HUES64 (cell line): ENCODE measurements around the gene AKR1C8.
"Not testable (repeated sequence)": the region's sequence is repeated elsewhere in the genome, so short reads cannot be mapped to it uniquely, and the experiment has no call there.

Experiments used
- H3K27ac ChIP-seq: 2 replicates; pipeline ENCODE4 v1.7.0; 2013; ENCODE audit warnings: low read depth, low read length, inconsistent platforms
- H3K27me3 ChIP-seq: 2 replicates; pipeline ENCODE4 v1.6.1; 2013; ENCODE audit warnings: mild to moderate bottlenecking, low read length; ENCODE audit not compliant: insufficient read depth
- H3K36me3 ChIP-seq: 2 replicates; pipeline ENCODE4 v1.6.1; 2013; ENCODE audit warnings: mild to moderate bottlenecking, low read length; ENCODE audit not compliant: insufficient read depth
- H3K4me1 ChIP-seq: 2 replicates; pipeline ENCODE4 v1.6.1; 2013; ENCODE audit warnings: mild to moderate bottlenecking, low read length, moderate library complexity; ENCODE audit not compliant: insufficient read depth
- H3K4me3 ChIP-seq: 2 replicates; pipeline ENCODE4 v1.5.1; 2013; ENCODE audit warnings: mild to moderate bottlenecking, low read length, moderate library complexity
- H3K9ac ChIP-seq: 2 replicates; pipeline ENCODE4 v1.6.1; 2013; ENCODE audit warnings: mild to moderate bottlenecking, low read depth, low read length
- H3K9me3 ChIP-seq: 2 replicates; pipeline ENCODE4 v1.6.1; 2013; ENCODE audit warnings: low read depth, low read length; ENCODE audit not compliant: insufficient read depth
- WGBS: fragments of 150-250, 120-280 bp; methylation state at CpG from one replicate; pipeline ENCODE4 v1.1.7; 2013; ENCODE audit warnings: missing lambda C conversion rate; 5-methylcytosine and 5-hydroxymethylcytosine counted together

AKR1C8 gene

GRCh38 chr10:5199398-5199797 is 14.4 kb upstream of the AKR1C8 start:
- Histone ChIP-seq H3K9ac (no peak overlapping the region), H3K27ac (no peak overlapping the region), H3K4me3 (no peak overlapping the region), H3K9me3 (no peaks in the 10 kb centered on the region; the same call in 1 of the 2 replicates), H3K27me3 (no peaks in the 10 kb centered on the region), H3K4me1 (0 out of 2 replicates have a peak, but pooled peaks cover 4% of the 10 kb centered on the region), H3K36me3 (no peaks in the 10 kb centered on the region)
- WGBS: 86% methylated on average over 8 of the region's 8 CpGs

- 98% methylated on average over 2 of the region's 3 CpGs for WGBS
- Histone ChIP-seq H3K4me3 (no peak overlapping the region), H3K9me3 (no peaks in the 10 kb centered on the region; the same call in 1 of the 2 replicates), H3K4me1 (0 out of 2 replicates have a peak, but pooled peaks cover 4% of the 10 kb centered on the region), H3K9ac (no peak overlapping the region), H3K36me3 (no peaks in the 10 kb centered on the region), H3K27me3 (no peaks in the 10 kb centered on the region), H3K27ac (no peak overlapping the region)
These were observed 13.4 kb upstream of the AKR1C8 start for GRCh38 chr10:5198386-5198785.

GRCh38 chr10:5196702-5197113 is 11.8 kb upstream of the AKR1C8 start, which contains the start of gene AKR1C4:
TSS of gene AKR1C4 (plus strand) at chr10:5196837. CDS start at chr10:5196868, 31 bp downstream.
- 90% methylated on average over 4 of the region's 4 CpGs for WGBS
- Histone ChIP-seq H3K36me3 (no peaks in the 10 kb centered on the region), H3K9me3 (no peaks in the 10 kb centered on the region; the same call in 1 of the 2 replicates), H3K27me3 (no peaks in the 10 kb centered on the region), H3K4me1 (0 out of 2 replicates have a peak, but pooled peaks cover 4% of the 10 kb centered on the region), H3K9ac (no peak within 1 kb of the TSS), H3K4me3 (no peak within 1 kb of the TSS), H3K27ac (no peak within 1 kb of the TSS)

GRCh38 chr10:5195727-5196374 is 10.9 kb upstream of the AKR1C8 start:
- no peaks in the 10 kb centered on the region for H3K9me3 ChIP-seq
- H3K4me3 ChIP-seq: no peak overlapping the region
- H3K4me1 ChIP-seq: 0 out of 2 replicates have a peak, but pooled peaks cover 4% of the 10 kb centered on the region
- no peaks in the 10 kb centered on the region for H3K36me3 ChIP-seq
- 85% methylated on average over 5 of the region's 6 CpGs for WGBS
- no peak overlapping the region for H3K27ac ChIP-seq
- no peak overlapping the region for H3K9ac ChIP-seq
- H3K27me3 ChIP-seq: no peaks in the 10 kb centered on the region

GRCh38 chr10:5194431-5194830 is 9.5 kb upstream of the AKR1C8 start:
- Histone ChIP-seq H3K36me3 (no peaks in the 10 kb centered on the region), H3K4me3 (no peak overlapping the region), H3K27ac (no peak overlapping the region), H3K27me3 (no peaks in the 10 kb centered on the region), H3K9me3 (no peaks in the 10 kb centered on the region), H3K9ac (no peak overlapping the region), H3K4me1 (0 out of 2 replicates have a peak, but pooled peaks cover 4% of the 10 kb centered on the region)
- 100% methylated on average over 1 of the region's 3 CpGs for WGBS

- no peak overlapping the region for H3K9ac ChIP-seq
- no peaks in the 10 kb centered on the region for H3K4me1 ChIP-seq
- H3K9me3 ChIP-seq: no peaks in the 10 kb centered on the region
- 63% methylated on average over 2 of the region's 2 CpGs for WGBS
- H3K4me3 ChIP-seq: no peak overlapping the region
- no peaks in the 10 kb centered on the region for H3K36me3 ChIP-seq
- H3K27ac ChIP-seq: no peak overlapping the region
- H3K27me3 ChIP-seq: no peaks in the 10 kb centered on the region
These were observed 3.4 kb upstream of the AKR1C8 start for GRCh38 chr10:5188358-5188757.

GRCh38 chr10:5187867-5188266 is 2.9 kb upstream of the AKR1C8 start:
- Histone ChIP-seq H3K9ac (no peak overlapping the region), H3K4me3 (no peak overlapping the region), H3K9me3 (no peaks in the 10 kb centered on the region), H3K27ac (no peak overlapping the region), H3K27me3 (no peaks in the 10 kb centered on the region), H3K4me1 (no peaks in the 10 kb centered on the region), H3K36me3 (no peaks in the 10 kb centered on the region)
- WGBS: 100% methylated on average over 5 of the region's 5 CpGs

- Histone ChIP-seq H3K9ac (no peak overlapping the region), H3K27ac (no peak overlapping the region), H3K9me3 (peaks cover 16% of the 10 kb centered on the region; the same call in 1 of the 2 replicates), H3K4me3 (no peak overlapping the region), H3K36me3 (no peaks in the 10 kb centered on the region), H3K4me1 (no peaks in the 10 kb centered on the region), H3K27me3 (no peaks in the 10 kb centered on the region)
- WGBS: 92% methylated on average over 2 of the region's 2 CpGs
These were observed 1.0 kb downstream of the AKR1C8 start for GRCh38 chr10:5183923-5184322.

GRCh38 chr10:5180503-5180902 is 4.4 kb downstream of the AKR1C8 start:
- not testable (repeated sequence) for H3K4me3 ChIP-seq, H3K9ac ChIP-seq, H3K27me3 ChIP-seq, H3K36me3 ChIP-seq, H3K4me1 ChIP-seq, H3K27ac ChIP-seq
- 83% methylated on average over 12 of the region's 12 CpGs for WGBS
- peaks cover 16% of the 10 kb centered on the region; the same call in 1 of the 2 replicates for H3K9me3 ChIP-seq

- not testable (repeated sequence) for H3K4me1 ChIP-seq, H3K9ac ChIP-seq, H3K9me3 ChIP-seq, H3K4me3 ChIP-seq, H3K36me3 ChIP-seq, H3K27me3 ChIP-seq, H3K27ac ChIP-seq
- WGBS: 77% methylated on average over 3 of the region's 3 CpGs
These were observed 9.4 kb downstream of the AKR1C8 start for GRCh38 chr10:5175581-5175980.

GRCh38 chr10:5168897-5169420 is 16.0 kb downstream of the AKR1C8 start:
- no peak overlapping the region for H3K27ac ChIP-seq
- no peak overlapping the region for H3K9ac ChIP-seq
- 67% methylated on average over 5 of the region's 5 CpGs for WGBS
- H3K4me3 ChIP-seq: no peak overlapping the region
- H3K9me3 ChIP-seq: peaks cover 36% of the 10 kb centered on the region
- H3K27me3 ChIP-seq: peaks cover 34% of the 10 kb centered on the region
- no peaks in the 10 kb centered on the region for H3K36me3 ChIP-seq
- no peaks in the 10 kb centered on the region for H3K4me1 ChIP-seq
